ENCODE measurements around the gene KCNIP4.

The KCNIP4 gene

DNA sequence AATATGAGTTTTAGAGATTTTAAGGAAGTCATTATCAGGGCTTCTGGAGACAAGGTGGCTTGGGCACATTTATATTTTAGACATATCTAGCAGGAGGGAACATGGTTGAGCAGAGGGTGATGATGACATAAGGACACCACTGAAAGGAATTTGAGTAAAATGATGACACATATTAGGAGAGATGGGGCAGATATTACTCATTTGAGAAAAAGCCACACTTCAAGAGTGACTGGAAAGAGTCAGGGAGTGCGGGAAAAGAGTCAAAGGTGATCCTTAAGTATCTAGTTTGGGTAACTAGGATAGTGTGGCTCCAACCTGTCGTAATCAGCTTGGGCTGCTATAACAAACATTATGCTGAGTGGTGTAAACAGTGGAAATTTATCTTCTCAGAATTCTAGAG lies 870.6 kb downstream of the KCNIP4 start:
- TF ChIP-seq, protein P1, sequence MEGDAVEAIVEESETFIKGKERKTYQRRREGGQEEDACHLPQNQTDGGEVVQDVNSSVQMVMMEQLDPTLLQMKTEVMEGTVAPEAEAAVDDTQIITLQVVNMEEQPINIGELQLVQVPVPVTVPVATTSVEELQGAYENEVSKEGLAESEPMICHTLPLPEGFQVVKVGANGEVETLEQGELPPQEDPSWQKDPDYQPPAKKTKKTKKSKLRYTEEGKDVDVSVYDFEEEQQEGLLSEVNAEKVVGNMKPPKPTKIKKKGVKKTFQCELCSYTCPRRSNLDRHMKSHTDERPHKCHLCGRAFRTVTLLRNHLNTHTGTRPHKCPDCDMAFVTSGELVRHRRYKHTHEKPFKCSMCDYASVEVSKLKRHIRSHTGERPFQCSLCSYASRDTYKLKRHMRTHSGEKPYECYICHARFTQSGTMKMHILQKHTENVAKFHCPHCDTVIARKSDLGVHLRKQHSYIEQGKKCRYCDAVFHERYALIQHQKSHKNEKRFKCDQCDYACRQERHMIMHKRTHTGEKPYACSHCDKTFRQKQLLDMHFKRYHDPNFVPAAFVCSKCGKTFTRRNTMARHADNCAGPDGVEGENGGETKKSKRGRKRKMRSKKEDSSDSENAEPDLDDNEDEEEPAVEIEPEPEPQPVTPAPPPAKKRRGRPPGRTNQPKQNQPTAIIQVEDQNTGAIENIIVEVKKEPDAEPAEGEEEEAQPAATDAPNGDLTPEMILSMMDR (conservative IDR thresholded peaks at IDR 0.05; ENCODE audit: low read depth), result no peak
- DNase-seq (ENCODE audit: low spot score), result no peak
- ChIA-PET POLR2A (ENCODE audit: low non-redundant PET) (no interaction called here), CTCF (no interaction called here)
- no peak overlapping the region for H3K27ac ChIP-seq

GRCh38 chr4:21067351-21067750 lies 881.2 kb downstream of the KCNIP4 start:
- TF ChIP-seq, protein P1 (conservative IDR thresholded peaks at IDR 0.05; ENCODE audit: low read depth), result no peak
- POLR2A ChIA-PET (ENCODE audit: low non-redundant PET), result no interaction called here
- H3K27ac ChIP-seq, result no peak overlapping the region
- DNase-seq (ENCODE audit: low spot score), result no peak
- CTCF ChIA-PET, result no interaction called here

DNA sequence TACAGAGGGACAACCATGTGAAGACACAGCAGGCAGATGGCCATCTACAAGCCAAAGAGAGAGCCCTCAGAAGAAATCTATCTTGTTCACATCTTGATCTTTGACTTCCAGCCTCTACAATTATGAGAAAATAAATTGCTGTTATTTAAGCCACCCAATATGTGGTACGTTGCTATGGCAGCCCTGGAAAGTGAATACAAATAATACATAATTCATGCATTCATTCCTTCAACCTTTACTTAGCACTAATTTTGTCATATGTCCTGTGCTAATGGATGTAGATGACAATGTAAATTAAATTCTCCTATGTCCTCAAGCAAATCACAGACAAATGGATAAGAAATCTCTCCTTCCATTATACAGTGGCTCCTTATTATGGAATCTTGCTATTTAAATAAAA lies 886.7 kb downstream of the KCNIP4 start:
- no peak for DNase-seq (ENCODE audit: low spot score)
- CTCF ChIA-PET, result no interaction called here
- TF ChIP-seq, protein P1 (conservative IDR thresholded peaks at IDR 0.05; ENCODE audit: low read depth), result no peak
- no peak overlapping the region for H3K27ac ChIP-seq
- POLR2A ChIA-PET (ENCODE audit: low non-redundant PET), result no interaction called here

DNA sequence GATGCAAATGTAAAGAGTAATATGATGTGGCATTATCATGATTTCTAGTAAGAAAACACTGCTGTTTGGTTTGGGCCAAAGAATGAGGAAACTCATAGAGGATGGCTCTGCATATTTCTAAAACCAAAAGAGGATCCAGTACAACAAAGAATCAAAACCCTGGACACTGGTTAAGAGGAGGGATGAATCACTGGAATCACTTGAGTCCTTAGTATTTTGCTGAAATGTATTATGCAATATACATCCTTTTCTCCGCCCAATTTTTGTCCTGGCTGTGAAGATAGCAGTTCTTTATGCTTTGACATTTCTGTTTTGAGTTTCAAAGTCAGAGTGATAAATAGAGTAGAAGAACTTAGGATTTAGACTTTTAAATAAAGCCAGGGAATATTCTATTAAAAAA lies 902.4 kb downstream of the KCNIP4 start:
- ChIA-PET POLR2A (ENCODE audit: low non-redundant PET) (no interaction called here), CTCF (no interaction called here)
- H3K27ac ChIP-seq, result no peak overlapping the region
- DNase-seq (ENCODE audit: low spot score), result peak; percentile 2
- TF ChIP-seq, protein P1 (conservative IDR thresholded peaks at IDR 0.05; ENCODE audit: low read depth), result no peak

DNA sequence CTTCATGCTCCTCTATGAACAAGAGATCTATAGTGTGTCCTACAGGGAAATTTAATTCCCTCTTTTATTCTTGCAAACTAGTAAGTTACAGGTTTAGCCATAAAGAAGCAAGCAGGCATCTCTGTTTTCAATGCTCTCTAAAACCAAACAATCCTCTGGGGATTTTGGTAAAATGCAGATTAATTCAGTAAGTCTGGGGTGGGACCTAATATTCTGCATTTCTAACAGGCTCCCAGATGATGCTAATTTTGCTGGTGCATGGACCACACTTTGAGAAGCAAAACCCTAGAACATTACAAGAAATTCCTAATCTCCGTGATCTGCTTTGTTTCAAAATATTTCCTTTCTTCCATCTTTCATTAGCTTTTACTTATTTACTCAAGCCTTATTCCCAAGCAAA lies 903.5 kb downstream of the KCNIP4 start:
- ChIA-PET CTCF (interaction anchor here (1.0 kb wide), 1 partner anchor 24 kb away, joined by 6 read pairs; no protein-coding TSS in a partner anchor), POLR2A (ENCODE audit: low non-redundant PET) (no interaction called here)
- no peak for DNase-seq (ENCODE audit: low spot score)
- no peak overlapping the region for H3K27ac ChIP-seq
- TF ChIP-seq, protein P1 (conservative IDR thresholded peaks at IDR 0.05; ENCODE audit: low read depth), result no peak

DNA sequence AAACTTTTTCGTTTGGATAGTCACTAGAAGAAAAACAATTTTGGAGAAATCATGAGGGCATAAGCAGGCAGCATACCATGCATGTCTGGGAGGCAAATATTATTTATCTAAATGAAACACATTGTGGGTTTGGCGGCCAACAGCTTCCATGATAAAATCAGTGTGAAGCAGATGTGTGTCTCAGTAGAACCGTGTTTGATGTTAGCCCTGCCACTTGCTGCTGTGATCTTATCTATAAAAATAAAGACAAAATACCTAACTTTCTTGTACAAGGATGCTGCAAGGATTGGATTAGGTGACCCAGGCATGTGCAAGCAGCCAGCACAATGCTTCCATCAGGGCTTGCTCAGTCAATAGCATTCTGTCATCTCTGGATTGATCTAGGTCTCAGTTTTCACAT lies 906.9 kb downstream of the KCNIP4 start:
- TF ChIP-seq, protein P1 (conservative IDR thresholded peaks at IDR 0.05; ENCODE audit: low read depth), result no peak
- POLR2A ChIA-PET (ENCODE audit: low non-redundant PET), result no interaction called here
- DNase-seq (ENCODE audit: low spot score), result no peak
- CTCF ChIA-PET, result no interaction called here
- no peak overlapping the region for H3K27ac ChIP-seq

GRCh38 chr4:21034728-21035127 lies 913.8 kb downstream of the KCNIP4 start:
- TF ChIP-seq, protein P1 (conservative IDR thresholded peaks at IDR 0.05; ENCODE audit: low read depth), result no peak
- ChIA-PET POLR2A (ENCODE audit: low non-redundant PET) (no interaction called here), CTCF (interaction anchor here (0.6 kb wide), 1 partner anchor 10 kb away, joined by 3 read pairs; no protein-coding TSS in a partner anchor)
- no peak overlapping the region for H3K27ac ChIP-seq
- no peak for DNase-seq (ENCODE audit: low spot score)
